ENCODE measurements around the gene JAG2. TPM values are rescaled to one million over a fixed set of nuclear protein-coding genes. Genes with fewer than 3 reads are reported as not detected.

Gene JAG2
- total RNA-seq, 1 donor from 2014 or later = 3.8 TPM

DNA sequence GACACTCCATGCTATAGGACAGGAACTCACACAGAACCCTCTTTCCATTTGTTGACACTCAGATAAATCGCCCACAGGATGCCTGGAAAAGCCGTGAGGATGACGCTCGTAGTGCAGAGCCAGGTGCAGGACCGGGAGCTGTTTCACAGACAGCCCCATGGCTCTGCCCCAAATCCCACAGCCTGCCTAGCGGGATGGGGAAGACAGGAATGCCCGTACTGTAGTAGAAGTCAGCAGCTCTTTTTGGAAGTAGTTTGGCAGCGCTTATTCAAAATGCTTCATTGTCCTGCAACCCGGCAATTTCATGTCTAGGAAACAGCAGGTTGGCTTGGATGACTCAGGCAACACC, 41.6 kb downstream of the JAG2 start:
- TF ChIP-seq, protein P1, sequence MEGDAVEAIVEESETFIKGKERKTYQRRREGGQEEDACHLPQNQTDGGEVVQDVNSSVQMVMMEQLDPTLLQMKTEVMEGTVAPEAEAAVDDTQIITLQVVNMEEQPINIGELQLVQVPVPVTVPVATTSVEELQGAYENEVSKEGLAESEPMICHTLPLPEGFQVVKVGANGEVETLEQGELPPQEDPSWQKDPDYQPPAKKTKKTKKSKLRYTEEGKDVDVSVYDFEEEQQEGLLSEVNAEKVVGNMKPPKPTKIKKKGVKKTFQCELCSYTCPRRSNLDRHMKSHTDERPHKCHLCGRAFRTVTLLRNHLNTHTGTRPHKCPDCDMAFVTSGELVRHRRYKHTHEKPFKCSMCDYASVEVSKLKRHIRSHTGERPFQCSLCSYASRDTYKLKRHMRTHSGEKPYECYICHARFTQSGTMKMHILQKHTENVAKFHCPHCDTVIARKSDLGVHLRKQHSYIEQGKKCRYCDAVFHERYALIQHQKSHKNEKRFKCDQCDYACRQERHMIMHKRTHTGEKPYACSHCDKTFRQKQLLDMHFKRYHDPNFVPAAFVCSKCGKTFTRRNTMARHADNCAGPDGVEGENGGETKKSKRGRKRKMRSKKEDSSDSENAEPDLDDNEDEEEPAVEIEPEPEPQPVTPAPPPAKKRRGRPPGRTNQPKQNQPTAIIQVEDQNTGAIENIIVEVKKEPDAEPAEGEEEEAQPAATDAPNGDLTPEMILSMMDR (IDR thresholded peaks at IDR 0.05; ENCODE audit: unreplicated experiment) = no peak
- H3K36me3 Mint-ChIP-seq (ENCODE audit: insufficient read depth) = peaks cover 1% of the 10 kb centered on the region
- peaks cover 13% of the 10 kb centered on the region for H3K9me3 Mint-ChIP-seq (ENCODE audit: low read depth)
- DNase-seq (ENCODE audit: low spot score, unreplicated experiment) = no peak
- no peak overlapping the region for H3K27ac Mint-ChIP-seq
- peaks cover 6% of the 10 kb centered on the region for H3K4me1 Mint-ChIP-seq (ENCODE audit: low read depth)
- no peak overlapping the region for H3K4me3 Mint-ChIP-seq (ENCODE audit: low read depth)
- H3K27me3 Mint-ChIP-seq = peaks cover 5% of the 10 kb centered on the region

DNA sequence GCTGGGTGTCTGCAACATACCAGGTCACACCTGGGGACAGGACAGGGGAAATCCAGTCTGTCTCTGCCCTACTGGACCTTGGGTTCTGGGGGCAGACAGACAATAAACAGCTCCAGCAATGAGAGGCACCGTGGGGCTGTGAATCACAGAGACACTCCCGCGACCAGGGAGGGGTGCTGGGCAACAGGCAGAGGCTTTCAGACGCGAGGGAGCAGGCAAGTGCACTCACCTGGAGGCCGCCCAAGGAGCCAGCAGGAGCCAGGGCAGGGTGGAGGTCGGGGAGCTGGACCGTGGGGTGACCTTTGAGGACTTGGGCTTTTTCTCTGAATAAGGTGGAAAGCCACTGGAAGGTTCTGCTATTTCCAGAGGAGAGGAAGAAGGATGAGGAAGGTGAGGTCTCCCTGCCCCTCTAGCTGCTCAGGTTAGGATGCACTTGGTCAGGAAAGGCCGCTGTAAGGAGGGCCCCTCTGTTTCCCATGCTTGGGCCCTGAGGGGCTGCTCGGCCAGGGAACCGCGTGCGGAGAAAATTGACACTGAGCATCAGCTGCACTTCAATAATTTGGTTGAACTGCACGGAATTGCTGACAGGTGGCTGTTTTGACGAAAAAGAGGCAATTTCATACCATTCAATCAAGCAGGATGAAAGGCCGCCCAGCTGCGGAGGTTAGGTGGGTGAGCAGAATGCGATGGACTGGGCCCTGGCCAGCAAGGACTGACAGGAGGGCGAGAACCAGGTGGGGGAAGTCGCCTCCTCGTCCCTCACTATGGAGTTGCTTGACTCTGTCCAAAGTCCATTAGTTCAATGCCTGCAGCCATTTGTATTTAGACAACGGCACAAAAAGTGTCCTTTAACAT, 42.2 kb downstream of the JAG2 start:
- peaks cover 6% of the 10 kb centered on the region for H3K4me1 Mint-ChIP-seq (ENCODE audit: low read depth)
- H3K4me3 Mint-ChIP-seq (ENCODE audit: low read depth) = no peak overlapping the region
- H3K36me3 Mint-ChIP-seq (ENCODE audit: insufficient read depth) = peaks cover 1% of the 10 kb centered on the region
- H3K27ac Mint-ChIP-seq = no peak overlapping the region
- TF ChIP-seq, protein P1 (IDR thresholded peaks at IDR 0.05; ENCODE audit: unreplicated experiment) = no peak
- DNase-seq (ENCODE audit: low spot score, unreplicated experiment) = no peak
- peaks cover 5% of the 10 kb centered on the region for H3K27me3 Mint-ChIP-seq
- peaks cover 13% of the 10 kb centered on the region for H3K9me3 Mint-ChIP-seq (ENCODE audit: low read depth)

DNA sequence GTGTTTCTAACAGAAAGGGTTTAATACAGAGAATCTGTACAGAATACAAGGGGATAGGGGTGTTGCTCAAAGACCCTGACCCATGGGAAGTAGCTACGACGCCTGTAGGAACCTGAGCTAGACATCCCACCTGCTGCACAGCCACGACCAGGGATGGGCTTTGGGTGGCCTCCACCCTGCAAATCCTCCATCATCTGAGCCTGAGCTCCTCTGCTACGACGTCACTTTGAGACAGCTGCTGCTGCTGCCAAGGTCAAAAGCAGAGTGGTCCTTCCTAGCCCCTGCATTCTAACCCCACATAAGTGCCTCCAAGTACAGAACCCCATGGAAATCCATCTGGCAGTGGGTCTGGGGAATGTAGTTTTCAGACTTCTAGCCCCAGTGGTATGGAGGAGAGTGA, 43.8 kb downstream of the JAG2 start:
- H3K9me3 Mint-ChIP-seq (ENCODE audit: low read depth) = peaks cover 13% of the 10 kb centered on the region
- H3K27ac Mint-ChIP-seq = no peak overlapping the region
- no peak overlapping the region for H3K4me3 Mint-ChIP-seq (ENCODE audit: low read depth)
- no peak for DNase-seq (ENCODE audit: low spot score, unreplicated experiment)
- peaks cover 5% of the 10 kb centered on the region for H3K27me3 Mint-ChIP-seq
- TF ChIP-seq, protein P1 (IDR thresholded peaks at IDR 0.05; ENCODE audit: unreplicated experiment) = no peak
- peaks cover 6% of the 10 kb centered on the region for H3K4me1 Mint-ChIP-seq (ENCODE audit: low read depth)
- peaks cover 1% of the 10 kb centered on the region for H3K36me3 Mint-ChIP-seq (ENCODE audit: insufficient read depth)

DNA sequence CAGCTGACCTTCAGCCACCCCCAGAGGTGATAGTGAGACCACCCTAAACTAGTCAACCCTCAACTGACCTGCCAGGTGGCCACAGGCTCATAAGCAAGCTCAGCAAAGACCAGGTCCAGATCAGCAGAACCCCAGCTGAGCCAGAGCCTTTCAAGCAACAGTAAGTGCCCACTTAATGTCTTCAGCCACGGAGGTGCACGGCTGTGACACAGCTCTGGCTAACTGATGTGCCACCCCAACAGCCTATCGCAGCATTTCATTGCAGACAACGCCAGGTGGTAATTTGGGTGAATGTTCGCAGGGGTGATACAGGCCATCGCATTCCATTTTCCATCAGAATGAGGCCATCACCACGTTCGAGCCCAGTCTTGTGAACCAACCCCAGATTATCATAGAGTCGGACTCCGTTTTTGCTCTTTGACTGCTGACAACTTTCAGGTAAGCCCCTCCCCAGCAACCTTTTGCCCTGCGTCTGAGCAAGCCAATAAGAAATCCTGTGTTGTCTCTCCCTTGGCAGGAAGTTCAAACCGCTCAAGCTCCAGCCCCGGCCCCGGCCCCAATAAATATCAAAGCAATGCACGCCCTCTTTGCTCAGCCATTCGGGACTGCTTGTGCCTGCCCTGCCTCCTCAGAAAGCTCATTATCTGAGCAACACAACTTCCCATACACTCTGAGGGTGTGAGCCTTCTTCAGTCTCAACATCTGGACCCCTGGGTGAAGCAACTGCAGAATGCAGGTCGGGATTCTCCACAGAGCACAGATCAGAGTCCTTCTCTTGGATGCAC, 44.4 kb downstream of the JAG2 start:
- TF ChIP-seq, protein P1 (IDR thresholded peaks at IDR 0.05; ENCODE audit: unreplicated experiment) = no peak
- Mint-ChIP-seq H3K27me3 (peaks cover 5% of the 10 kb centered on the region), H3K27ac (no peak overlapping the region), H3K36me3 (ENCODE audit: insufficient read depth) (no peaks in the 10 kb centered on the region), H3K9me3 (ENCODE audit: low read depth) (peaks cover 9% of the 10 kb centered on the region), H3K4me3 (ENCODE audit: low read depth) (no peak overlapping the region), H3K4me1 (ENCODE audit: low read depth) (peaks cover 7% of the 10 kb centered on the region)
- DNase-seq (ENCODE audit: low spot score, unreplicated experiment) = no peak

DNA sequence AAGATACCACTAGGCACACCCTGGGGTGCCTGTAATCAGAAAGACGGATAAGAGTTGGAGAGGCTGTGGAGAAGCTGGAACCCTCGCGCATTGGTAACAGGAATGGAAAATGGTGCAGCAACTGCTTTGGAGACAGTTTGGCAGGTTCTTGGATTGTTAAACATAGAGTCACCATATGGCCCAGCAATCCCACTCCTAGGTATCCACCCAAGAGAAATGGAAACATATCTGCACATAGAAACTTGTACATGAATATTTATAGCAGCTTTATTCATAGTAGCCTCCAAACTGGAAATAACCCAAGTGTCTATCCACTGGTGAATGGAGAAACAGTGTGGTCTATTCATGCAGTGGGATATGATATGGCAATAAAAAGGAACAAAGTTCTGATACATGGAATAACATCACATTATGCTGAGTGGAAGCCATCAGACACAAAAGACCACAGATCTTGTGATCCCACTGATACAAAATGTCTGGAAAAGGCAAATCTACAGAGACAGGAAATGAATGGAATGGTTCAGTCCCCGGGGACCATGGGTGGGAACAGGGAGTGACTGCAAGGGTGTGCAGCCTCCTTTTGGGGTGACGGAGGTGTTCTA, 45.4 kb downstream of the JAG2 start:
- Mint-ChIP-seq H3K4me3 (ENCODE audit: low read depth) (no peak overlapping the region), H3K27ac (no peak overlapping the region), H3K27me3 (peaks cover 5% of the 10 kb centered on the region), H3K36me3 (ENCODE audit: insufficient read depth) (no peaks in the 10 kb centered on the region), H3K9me3 (ENCODE audit: low read depth) (peaks cover 9% of the 10 kb centered on the region), H3K4me1 (ENCODE audit: low read depth) (peaks cover 11% of the 10 kb centered on the region)
- TF ChIP-seq, protein P1 (IDR thresholded peaks at IDR 0.05; ENCODE audit: unreplicated experiment) = no peak
- DNase-seq (ENCODE audit: low spot score, unreplicated experiment) = no peak
